ENCODE results near the gene BOLL.
"Not testable (repeated sequence)": the region's sequence is repeated elsewhere in the genome, so short reads cannot be mapped to it uniquely, and the experiment has no call there.

DNA sequence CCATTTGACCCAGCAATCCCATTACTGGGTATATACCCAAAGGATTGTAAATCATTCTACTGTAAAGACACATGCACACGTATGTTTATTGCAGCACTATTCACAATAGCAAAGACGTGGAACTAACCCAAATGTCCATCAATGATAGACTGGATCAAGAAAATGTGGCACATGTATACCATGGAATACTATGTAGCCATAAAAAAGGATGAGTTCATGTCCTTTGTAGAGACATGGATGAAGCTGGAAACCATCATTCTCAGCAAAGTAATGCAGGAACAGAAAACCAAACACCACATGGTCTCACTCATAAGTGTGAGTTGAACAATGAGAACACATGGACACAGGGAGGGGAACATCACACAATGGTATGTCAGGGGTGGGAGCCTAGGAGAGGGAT, 49.7 kb upstream of the BOLL start:
- not testable (repeated sequence) for TF ChIP-seq ZNF274 (IDR thresholded peaks at IDR 0.05; ENCODE audit: low read depth, low read length); SUZ12 (IDR thresholded peaks at IDR 0.05; ENCODE audit: extremely low read depth, insufficient read depth, insufficient read length)
